ENCODE data around the gene ZBTB45. TPM values are rescaled to one million over a fixed set of nuclear protein-coding genes. Genes with fewer than 3 reads are reported as not detected.

The ZBTB45 gene
- total and polyA plus RNA-seq, 10 donors = 4.0 to 16.0 (median 12.0) TPM

DNA sequence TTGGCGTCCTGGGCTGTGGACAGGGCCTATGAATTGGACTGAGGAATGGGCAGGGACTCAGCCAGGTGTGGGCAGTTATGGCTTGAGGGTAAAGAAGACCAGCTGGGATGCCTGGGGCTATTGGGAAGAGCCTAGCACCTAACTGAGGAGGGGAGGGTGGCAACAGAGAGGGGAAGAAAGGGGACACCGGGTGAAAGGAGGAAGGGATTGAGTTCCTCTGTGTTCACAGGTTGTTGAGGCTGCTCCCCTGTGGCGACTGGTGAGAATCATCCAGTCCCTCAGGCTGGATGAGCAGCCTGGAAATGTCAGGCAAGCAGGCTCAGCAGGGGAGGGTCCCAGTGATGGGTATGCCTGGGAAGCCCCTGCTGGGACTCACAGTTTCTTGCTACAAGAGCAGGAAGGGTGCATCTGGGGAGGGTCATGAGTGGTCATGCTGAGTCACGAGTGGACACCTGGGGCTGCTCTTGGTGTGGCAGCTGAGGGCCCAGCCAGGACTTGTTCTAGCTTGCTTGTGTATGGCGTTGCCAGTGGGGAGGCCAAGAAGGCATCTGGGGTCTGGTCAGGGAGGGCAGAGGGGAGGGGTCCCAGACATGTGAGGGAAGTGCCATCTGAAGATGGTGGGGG, 51.3 kb downstream of the ZBTB45 start:
- peak overlapping the region in 1 of 8 donors; percentile 93 for H3K4me3 ChIP-seq
- intact Hi-C loops (cut with DNase I; ENCODE audit: low total_unique reads) = no loop called here
- WGBS, 5 donors = 56 to 75% (median 66%) methylated on average over 5 of the region's 5 CpGs
- no peak for DNase-seq
- no peak for TF ChIP-seq POLR2A (IDR thresholded peaks at IDR 0.05)
- no peak for TF ChIP-seq POLR2AphosphoS5 (IDR thresholded peaks at IDR 0.05)
- TF ChIP-seq, protein P1, sequence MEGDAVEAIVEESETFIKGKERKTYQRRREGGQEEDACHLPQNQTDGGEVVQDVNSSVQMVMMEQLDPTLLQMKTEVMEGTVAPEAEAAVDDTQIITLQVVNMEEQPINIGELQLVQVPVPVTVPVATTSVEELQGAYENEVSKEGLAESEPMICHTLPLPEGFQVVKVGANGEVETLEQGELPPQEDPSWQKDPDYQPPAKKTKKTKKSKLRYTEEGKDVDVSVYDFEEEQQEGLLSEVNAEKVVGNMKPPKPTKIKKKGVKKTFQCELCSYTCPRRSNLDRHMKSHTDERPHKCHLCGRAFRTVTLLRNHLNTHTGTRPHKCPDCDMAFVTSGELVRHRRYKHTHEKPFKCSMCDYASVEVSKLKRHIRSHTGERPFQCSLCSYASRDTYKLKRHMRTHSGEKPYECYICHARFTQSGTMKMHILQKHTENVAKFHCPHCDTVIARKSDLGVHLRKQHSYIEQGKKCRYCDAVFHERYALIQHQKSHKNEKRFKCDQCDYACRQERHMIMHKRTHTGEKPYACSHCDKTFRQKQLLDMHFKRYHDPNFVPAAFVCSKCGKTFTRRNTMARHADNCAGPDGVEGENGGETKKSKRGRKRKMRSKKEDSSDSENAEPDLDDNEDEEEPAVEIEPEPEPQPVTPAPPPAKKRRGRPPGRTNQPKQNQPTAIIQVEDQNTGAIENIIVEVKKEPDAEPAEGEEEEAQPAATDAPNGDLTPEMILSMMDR (IDR thresholded peaks at IDR 0.05 in 8 of 11, conservative IDR thresholded peaks at IDR 0.05 in 3 of 11) = no peak
- H3K9me3 ChIP-seq = no peaks in the 10 kb centered on the region
- H3K36me3 ChIP-seq = peaks cover 0 to 44% (median 38%) of the 10 kb centered on the region in 6 donors
- H3K4me1 ChIP-seq = peaks cover 10 to 35% (median 21%) of the 10 kb centered on the region in 6 donors
- no peak overlapping the region for H3K27ac ChIP-seq
- no peaks in the 10 kb centered on the region for H3K27me3 ChIP-seq (replicated peaks in 1 of 7)

DNA sequence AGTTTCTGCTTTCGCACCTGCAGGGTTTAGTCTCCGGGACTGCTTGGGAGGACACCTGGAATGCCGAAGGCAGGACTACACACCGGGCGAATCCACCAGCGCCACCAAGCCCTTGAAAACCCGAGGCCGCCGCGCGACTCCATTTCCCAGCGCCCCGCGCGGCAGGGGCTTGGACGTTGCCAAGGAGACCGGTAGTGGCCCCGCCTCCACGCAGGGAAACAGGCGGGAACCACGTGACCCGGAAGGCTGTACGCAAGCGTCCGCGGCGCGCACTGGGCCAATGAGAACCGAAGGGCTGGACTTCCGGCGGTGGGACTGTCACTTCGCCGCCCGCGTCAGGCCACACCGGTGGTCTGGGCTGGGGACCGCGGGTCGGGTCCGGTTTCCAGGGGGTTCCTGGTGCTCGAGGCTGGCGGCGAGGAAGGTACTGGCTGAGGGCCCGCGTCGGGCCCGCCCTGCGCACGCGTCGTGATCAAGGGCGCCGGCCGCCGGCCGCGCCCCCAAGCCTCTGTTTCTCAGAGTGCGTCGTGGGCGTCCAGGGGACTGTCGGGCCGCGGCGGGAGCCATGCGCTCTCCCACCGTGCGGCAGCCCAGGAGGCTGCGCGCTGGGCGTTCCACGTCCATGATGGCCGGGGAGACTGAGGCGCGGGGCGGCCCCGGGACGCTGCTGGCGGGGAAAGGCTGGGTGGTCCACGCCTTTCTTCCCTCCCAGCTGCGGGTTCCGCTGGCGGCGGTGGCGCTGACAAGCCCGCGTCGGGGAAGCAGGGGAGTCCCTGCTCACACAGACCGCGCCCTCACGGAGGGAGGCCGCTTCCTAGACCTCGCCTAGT, 52.6 kb downstream of the ZBTB45 start, which contains the start of gene ZNF324:
ZNF324 (plus strand) TSS at position 321 of the 830 bp plus-strand sequence. CDS start 2,106 bp downstream, outside the sequence.
- DNase-seq = peak; percentile 99
- no peaks in the 10 kb centered on the region for H3K27me3 ChIP-seq (replicated peaks in 1 of 7)
- peaks cover 0 to 30% (median 25%) of the 10 kb centered on the region in 6 donors for H3K36me3 ChIP-seq
- TF ChIP-seq POLR2AphosphoS5 (IDR thresholded peaks at IDR 0.05) (peak; percentile 86 to 92 (median 90)), POLR2A (IDR thresholded peaks at IDR 0.05) (no peak)
- TF ChIP-seq, protein P1 (IDR thresholded peaks at IDR 0.05 in 8 of 11, conservative IDR thresholded peaks at IDR 0.05 in 3 of 11) = peak in 2 of 11 experiments; percentile 10 to 33
- intact Hi-C loops (cut with DNase I; ENCODE audit: low total_unique reads) = no loop called here
- peak within 1 kb of the TSS; percentile 93 to 100 (median 99) for H3K4me3 ChIP-seq
- H3K27ac ChIP-seq = peak within 1 kb of the TSS; percentile 65 to 92 (median 86)
- peaks cover 10 to 35% (median 21%) of the 10 kb centered on the region in 6 donors for H3K4me1 ChIP-seq
- 0 to 1% (median 0%) methylated on average over 28 to 92 of the region's 92 CpGs for WGBS, 5 donors
- H3K9me3 ChIP-seq = no peaks in the 10 kb centered on the region

DNA sequence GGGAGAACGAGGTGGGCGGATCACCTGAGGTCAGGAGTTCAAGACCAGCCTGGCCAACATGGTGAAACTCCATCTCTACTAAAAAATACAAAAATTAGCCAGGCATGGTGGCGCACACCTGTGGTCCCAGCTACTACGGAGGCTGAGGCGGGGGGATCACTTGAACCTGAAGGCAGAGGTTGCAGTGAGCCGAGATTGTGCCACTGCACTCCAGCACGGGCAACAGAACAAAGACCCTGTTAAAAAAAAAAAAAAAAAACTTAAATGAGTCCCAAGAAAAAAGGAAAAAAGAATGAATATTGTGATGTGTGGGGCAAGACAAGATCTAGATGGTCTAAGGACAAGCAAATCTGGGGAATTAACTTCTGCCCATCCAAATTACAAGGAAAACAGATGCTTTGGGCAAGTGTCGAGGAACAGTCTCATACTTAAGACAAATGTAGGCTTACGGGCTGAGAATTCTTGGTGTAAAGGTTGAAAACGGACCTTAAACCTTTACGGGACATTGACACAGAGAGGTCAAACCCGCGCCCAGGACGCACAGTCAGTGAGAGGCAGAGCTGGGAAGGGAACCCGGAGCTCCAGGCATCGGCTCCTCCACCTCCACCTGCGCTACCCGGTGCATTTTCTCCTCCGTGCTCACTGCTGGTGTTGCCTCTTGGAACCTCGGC, 53.4 kb downstream of the ZBTB45 start:
- WGBS, 5 donors = 37 to 41% (median 38%) methylated on average over 19 to 20 of the region's 20 CpGs
- Histone ChIP-seq H3K27me3 (replicated peaks in 1 of 7) (no peaks in the 10 kb centered on the region), H3K4me3 (peak overlapping the region; percentile 93 to 100 (median 99)), H3K9me3 (no peaks in the 10 kb centered on the region), H3K4me1 (peaks cover 10 to 35% (median 21%) of the 10 kb centered on the region in 6 donors), H3K27ac (peak overlapping the region in 6 of 8 donors; percentile 80 to 92 (median 86)), H3K36me3 (peaks cover 0 to 23% (median 20%) of the 10 kb centered on the region in 6 donors)
- DNase-seq = no peak
- intact Hi-C loops (cut with DNase I; ENCODE audit: low total_unique reads) = no loop called here
- TF ChIP-seq POLR2A (IDR thresholded peaks at IDR 0.05) = no peak
- TF ChIP-seq POLR2AphosphoS5 (IDR thresholded peaks at IDR 0.05) = no peak
- TF ChIP-seq, protein P1 (IDR thresholded peaks at IDR 0.05 in 8 of 11, conservative IDR thresholded peaks at IDR 0.05 in 3 of 11) = no peak

Small RNAs within 50 kb of the gene (microRNA-seq; reads per million reads assigned to microRNA genes)
- 0 to 0.70 (median 0.36) reads per million in 3 donors for gene MIR6807

Small RNAs within 50 kb of the gene (small RNA-seq; reads per million reads assigned to genes)
- 0 reads per million in 4 donors for gene MIR6807
- gene RN7SL525P = 0 reads per million in 4 donors
- 0 reads per million in 4 donors for gene RN7SL693P
- gene RNU6-1337P = 0 reads per million in 4 donors

Other genes with a start within 250 kb of the ZBTB45 start
- gene ZNF8, start 240.9 kb downstream of the ZBTB45 start, total RNA-seq = 10 to 100 TPM in 2 of 7 donors, 1 to 10 TPM in 5; 6.6 to 10.7 (median 8.5) TPM
- 1 to 10 TPM in 1 of 3 donors, under 1 TPM in 2; 0.91 to 1.8 (median 0.91) TPM for gene ZNF8, start 240.9 kb downstream of the ZBTB45 start, polyA plus RNA-seq
- gene ERVK3-1, start 214.4 kb downstream of the ZBTB45 start, total RNA-seq = 10 to 100 TPM; 35.0 to 62.5 (median 44.7) TPM
- 10 to 100 TPM; 34.0 to 48.8 (median 39.1) TPM for gene ERVK3-1, start 214.4 kb downstream of the ZBTB45 start, polyA plus RNA-seq
- gene ZSCAN22, start 192.8 kb downstream of the ZBTB45 start, total RNA-seq = 1 to 10 TPM; 2.7 to 3.9 (median 3.0) TPM
- under 1 TPM; 0.48 to 0.86 (median 0.55) TPM for gene ZSCAN22, start 192.8 kb downstream of the ZBTB45 start, polyA plus RNA-seq
- gene A1BG, start 166.3 kb downstream of the ZBTB45 start, total RNA-seq = 10 to 100 TPM; 10.8 to 49.9 (median 14.2) TPM
- 10 to 100 TPM; 39.4 to 76.5 (median 73.8) TPM for gene A1BG, start 166.3 kb downstream of the ZBTB45 start, polyA plus RNA-seq
- gene ZNF497, start 157.1 kb downstream of the ZBTB45 start, total RNA-seq = 1 to 10 TPM in 5 of 7 donors, under 1 TPM in 2; 0.44 to 3.0 (median 1.3) TPM
- gene ZNF497, start 157.1 kb downstream of the ZBTB45 start, polyA plus RNA-seq = under 1 TPM; 0.59 to 0.74 (median 0.61) TPM
- 1 to 10 TPM; 2.2 to 6.1 (median 3.2) TPM for gene ZNF837, start 138.8 kb downstream of the ZBTB45 start, total RNA-seq
- gene ZNF837, start 138.8 kb downstream of the ZBTB45 start, polyA plus RNA-seq = 1 to 10 TPM; 3.2 to 4.4 (median 3.2) TPM
- gene RPS5, start 132.5 kb downstream of the ZBTB45 start, total RNA-seq = 1,000 to 10,000 TPM in 4 of 7 donors, 100 to 1,000 TPM in 3; 712 to 1,400 (median 1,083) TPM
- gene RPS5, start 132.5 kb downstream of the ZBTB45 start, polyA plus RNA-seq = 1,000 to 10,000 TPM; 1,850 to 2,466 (median 2,373) TPM
- not detected for gene RNF225, start 124.2 kb downstream of the ZBTB45 start, total RNA-seq
- gene RNF225, start 124.2 kb downstream of the ZBTB45 start, polyA plus RNA-seq = not detected
- 10 to 100 TPM in 3 of 7 donors, 1 to 10 TPM in 4; 6.7 to 11.2 (median 9.4) TPM for gene ZNF584, start 111.2 kb downstream of the ZBTB45 start, total RNA-seq
- gene ZNF584, start 111.2 kb downstream of the ZBTB45 start, polyA plus RNA-seq = 1 to 10 TPM; 2.3 to 3.4 (median 2.5) TPM
- gene ZNF132, start 79.7 kb downstream of the ZBTB45 start, total RNA-seq = 10 to 100 TPM in 2 of 7 donors, 1 to 10 TPM in 5; 4.2 to 10.9 (median 6.6) TPM
- gene ZNF132, start 79.7 kb downstream of the ZBTB45 start, polyA plus RNA-seq = 1 to 10 TPM in 2 of 3 donors, under 1 TPM in 1; 0.96 to 1.1 (median 1.0) TPM
- gene ZNF324B, start 68.2 kb downstream of the ZBTB45 start, total RNA-seq = 10 to 100 TPM in 2 of 7 donors, 1 to 10 TPM in 5; 7.3 to 12.5 (median 8.3) TPM
- 1 to 10 TPM in 2 of 3 donors, under 1 TPM in 1; 0.98 to 3.3 (median 1.5) TPM for gene ZNF324B, start 68.2 kb downstream of the ZBTB45 start, polyA plus RNA-seq
- 10 to 100 TPM; 11.0 to 19.8 (median 14.2) TPM for gene ZNF324, start 52.7 kb downstream of the ZBTB45 start, total RNA-seq
- gene ZNF324, start 52.7 kb downstream of the ZBTB45 start, polyA plus RNA-seq = 1 to 10 TPM; 1.5 to 4.6 (median 2.1) TPM
- gene ZNF446, start 43.5 kb downstream of the ZBTB45 start, total RNA-seq = 10 to 100 TPM in 6 of 7 donors, 1 to 10 TPM in 1; 9.8 to 18.8 (median 11.3) TPM
- gene ZNF446, start 43.5 kb downstream of the ZBTB45 start, polyA plus RNA-seq = 10 to 100 TPM in 2 of 3 donors, 1 to 10 TPM in 1; 7.1 to 13.2 (median 12.6) TPM
- 10 to 100 TPM in 1 of 7 donors, 1 to 10 TPM in 6; 6.0 to 12.3 (median 7.2) TPM for gene SLC27A5, start 7.8 kb downstream of the ZBTB45 start, total RNA-seq
- gene SLC27A5, start 7.8 kb downstream of the ZBTB45 start, polyA plus RNA-seq = 10 to 100 TPM; 14.0 to 26.8 (median 14.9) TPM
- 100 to 1,000 TPM; 216 to 294 (median 232) TPM for gene TRIM28, start 24.3 kb upstream of the ZBTB45 start, total RNA-seq
- gene TRIM28, start 24.3 kb upstream of the ZBTB45 start, polyA plus RNA-seq = 100 to 1,000 TPM; 181 to 233 (median 183) TPM
- gene CHMP2A, start 35.3 kb upstream of the ZBTB45 start, total RNA-seq = 100 to 1,000 TPM in 3 of 7 donors, 10 to 100 TPM in 4; 79.9 to 115 (median 89.9) TPM
- gene CHMP2A, start 35.3 kb upstream of the ZBTB45 start, polyA plus RNA-seq = 100 to 1,000 TPM; 112 to 124 (median 121) TPM
- 10 to 100 TPM; 19.1 to 66.9 (median 44.0) TPM for gene UBE2M, start 38.8 kb upstream of the ZBTB45 start, total RNA-seq
- gene UBE2M, start 38.8 kb upstream of the ZBTB45 start, polyA plus RNA-seq = 10 to 100 TPM; 33.2 to 47.3 (median 36.9) TPM
- 10 to 100 TPM; 27.7 to 41.6 (median 35.7) TPM for gene MZF1, start 53.5 kb upstream of the ZBTB45 start, total RNA-seq
- gene MZF1, start 53.5 kb upstream of the ZBTB45 start, polyA plus RNA-seq = 10 to 100 TPM; 13.2 to 23.0 (median 20.6) TPM

Data from spleen (tissue), 11 donors.